IPS-20b (cell line): ENCODE results near the gene ALDH1A2.
"Not testable (repeated sequence)": the region's sequence is repeated elsewhere in the genome, so short reads cannot be mapped to it uniquely, and the experiment has no call there.

ENCODE experiments used
- H3K27ac ChIP-seq: one replicate; pipeline ENCODE4 v1.5.1; 2013; ENCODE audit warnings: low read length
- H3K27me3 ChIP-seq: 2 replicates; pipeline ENCODE4 v1.6.1; 2013; ENCODE audit warnings: mild to moderate bottlenecking, low read length, inconsistent platforms; ENCODE audit not compliant: insufficient read depth
- H3K36me3 ChIP-seq: 2 replicates; pipeline ENCODE4 v1.6.1; 2013; ENCODE audit warnings: low read depth, mild to moderate bottlenecking, inconsistent platforms, low read length, moderate library complexity; ENCODE audit not compliant: insufficient read depth
- H3K4me1 ChIP-seq: 2 replicates; pipeline ENCODE4 v1.6.1; 2013; ENCODE audit warnings: mild to moderate bottlenecking, control low read depth, inconsistent platforms, low read length, moderate library complexity; ENCODE audit not compliant: insufficient read depth
- H3K4me3 ChIP-seq: 2 replicates; pipeline ENCODE4 v1.5.1; 2013; ENCODE audit warnings: mild to moderate bottlenecking, low read length, inconsistent platforms
- H3K9ac ChIP-seq: 2 replicates; pipeline ENCODE4 v1.6.1; 2013; ENCODE audit warnings: low read depth, mild to moderate bottlenecking, inconsistent platforms, low read length, moderate library complexity
- H3K9me3 ChIP-seq: 2 replicates; pipeline ENCODE4 v1.6.1; 2013; ENCODE audit warnings: mild to moderate bottlenecking, low read depth, low read length, inconsistent platforms; ENCODE audit not compliant: insufficient read depth

ALDH1A2 gene

DNA sequence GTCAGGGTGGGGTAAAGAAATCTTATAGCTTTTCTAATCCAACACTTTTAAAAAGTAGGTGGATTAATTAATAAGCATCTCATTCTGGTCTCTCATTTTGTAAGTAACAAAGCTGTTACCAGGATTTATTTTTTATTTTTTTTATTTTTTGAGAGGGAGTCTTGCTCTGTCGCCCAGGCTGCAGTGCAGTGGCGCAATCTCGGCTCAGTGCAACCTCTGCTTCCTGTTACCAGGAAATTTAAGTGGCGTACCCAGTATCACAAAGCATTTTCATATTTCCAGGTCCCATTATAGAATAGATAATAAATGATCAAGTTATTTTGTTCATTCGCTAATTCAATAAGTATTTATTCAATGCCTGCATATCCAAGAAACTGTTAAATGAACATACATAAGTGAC is 13.2 kb downstream of the ALDH1A2 start:
- H3K4me1 ChIP-seq: peaks cover 17% of the 10 kb centered on the region
- H3K9ac ChIP-seq: no peak overlapping the region
- no peaks in the 10 kb centered on the region for H3K36me3 ChIP-seq
- H3K9me3 ChIP-seq: no peaks in the 10 kb centered on the region
- H3K4me3 ChIP-seq: no peak overlapping the region
- peaks cover 68% of the 10 kb centered on the region for H3K27me3 ChIP-seq
- no peak overlapping the region for H3K27ac ChIP-seq

DNA sequence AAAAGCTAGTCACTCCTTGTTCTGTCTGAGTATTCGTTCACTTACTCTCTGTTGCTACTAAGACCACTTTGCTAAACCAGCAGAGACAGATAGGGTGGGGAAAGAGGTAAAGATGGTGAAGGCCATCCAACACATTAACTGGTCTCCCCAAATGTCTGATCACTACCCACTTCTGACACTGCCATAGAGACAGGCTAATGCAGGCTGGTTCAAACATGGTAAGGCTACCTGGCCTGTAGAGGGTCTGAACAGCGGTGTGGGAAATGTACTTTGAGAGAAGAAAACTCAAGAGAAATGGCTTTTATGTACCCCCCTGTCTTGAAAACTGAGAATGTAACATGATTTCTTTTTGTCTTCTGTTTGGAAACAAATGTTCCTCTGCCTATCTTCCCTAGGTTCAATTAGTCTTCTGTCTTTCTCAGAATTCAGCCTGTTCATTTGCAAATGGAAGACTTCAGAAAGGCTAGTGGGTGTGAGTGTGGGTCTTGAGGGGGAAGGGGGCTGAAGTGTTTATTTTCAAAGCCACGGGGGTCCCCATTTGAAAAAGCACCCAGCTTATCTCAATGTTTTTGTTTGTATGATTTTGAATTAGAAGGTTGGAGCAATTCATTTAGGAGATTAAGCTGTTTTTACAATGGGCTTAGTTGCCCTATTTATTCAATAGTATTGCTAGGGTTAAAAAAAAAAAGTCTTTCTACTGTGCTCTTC is 15.8 kb downstream of the ALDH1A2 start:
- H3K36me3 ChIP-seq: no peaks in the 10 kb centered on the region
- H3K9me3 ChIP-seq: no peaks in the 10 kb centered on the region
- peaks cover 17% of the 10 kb centered on the region for H3K4me1 ChIP-seq
- no peak overlapping the region for H3K9ac ChIP-seq
- no peak overlapping the region for H3K27ac ChIP-seq
- H3K4me3 ChIP-seq: peak overlapping the region; percentile 43; the same call in 1 of the 2 replicates
- H3K27me3 ChIP-seq: peaks cover 53% of the 10 kb centered on the region

DNA sequence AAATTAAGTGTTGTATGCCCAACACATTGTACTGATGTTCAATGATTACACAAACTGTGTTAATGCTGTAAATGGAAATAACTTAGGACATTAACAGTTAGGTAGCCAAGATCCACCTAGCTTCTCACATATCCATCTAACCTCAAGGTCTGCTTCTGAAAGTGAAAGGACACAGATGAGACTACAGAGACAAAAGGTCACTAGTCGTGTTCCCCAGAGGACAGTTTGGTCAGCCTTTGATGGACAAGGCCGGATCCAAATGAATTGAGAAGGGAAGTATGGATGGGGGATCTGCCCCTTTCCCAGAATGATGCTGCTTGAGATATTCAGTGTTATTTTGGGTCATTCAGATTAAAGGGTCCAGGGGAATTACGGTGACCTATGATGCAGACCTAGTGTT is 17.2 kb downstream of the ALDH1A2 start:
- H3K4me3 ChIP-seq: no peak overlapping the region
- H3K9ac ChIP-seq: no peak overlapping the region
- peaks cover 43% of the 10 kb centered on the region for H3K27me3 ChIP-seq
- H3K4me1 ChIP-seq: peaks cover 17% of the 10 kb centered on the region
- no peaks in the 10 kb centered on the region for H3K9me3 ChIP-seq
- H3K36me3 ChIP-seq: no peaks in the 10 kb centered on the region
- no peak overlapping the region for H3K27ac ChIP-seq

DNA sequence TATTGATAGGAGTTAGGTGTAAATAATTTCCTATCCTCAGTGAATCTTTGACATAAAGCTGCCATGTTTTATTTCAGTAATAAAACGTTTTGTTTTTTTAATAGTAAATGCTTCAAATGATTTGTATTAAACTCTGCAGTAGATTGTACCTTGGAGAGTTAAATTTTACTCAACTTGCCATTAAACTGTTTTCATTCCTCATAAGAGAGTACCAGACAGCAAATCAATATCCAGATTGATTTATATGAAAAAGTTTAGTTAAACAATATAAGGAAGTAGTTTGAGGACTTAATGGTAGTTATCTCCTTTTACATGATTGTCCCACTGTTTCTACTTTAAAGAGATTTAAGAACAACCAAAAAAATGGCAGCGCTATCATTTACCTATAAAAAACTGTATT is 18.4 kb downstream of the ALDH1A2 start:
- Histone ChIP-seq H3K9me3 (no peaks in the 10 kb centered on the region), H3K36me3 (no peaks in the 10 kb centered on the region), H3K9ac (no peak overlapping the region), H3K27me3 (peaks cover 41% of the 10 kb centered on the region), H3K4me3 (no peak overlapping the region), H3K4me1 (peaks cover 17% of the 10 kb centered on the region), H3K27ac (no peak overlapping the region)

DNA sequence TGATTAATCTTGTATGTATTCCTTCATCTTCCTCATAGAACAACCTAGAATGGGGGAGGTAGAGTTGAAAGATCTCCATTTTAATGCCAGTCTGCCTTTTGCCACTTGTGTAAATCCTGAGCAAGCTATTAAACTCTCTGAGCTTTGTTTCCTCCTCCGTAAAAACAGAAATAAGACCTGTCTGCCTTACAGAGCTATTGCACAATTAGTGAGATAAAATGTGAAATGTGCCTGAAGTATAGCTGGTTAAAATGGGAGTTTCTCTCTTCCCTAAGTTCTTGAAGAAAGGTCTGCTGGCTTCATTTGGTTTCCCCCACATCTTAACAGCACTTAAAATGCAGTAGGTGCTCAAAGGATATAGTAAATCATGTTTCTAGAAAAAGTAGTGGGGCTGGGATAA is 19.0 kb downstream of the ALDH1A2 start:
- H3K36me3 ChIP-seq: no peaks in the 10 kb centered on the region
- H3K4me1 ChIP-seq: peaks cover 14% of the 10 kb centered on the region
- H3K27me3 ChIP-seq: peaks cover 35% of the 10 kb centered on the region
- H3K27ac ChIP-seq: no peak overlapping the region
- H3K9ac ChIP-seq: no peak overlapping the region
- H3K4me3 ChIP-seq: no peak overlapping the region
- H3K9me3 ChIP-seq: no peaks in the 10 kb centered on the region

DNA sequence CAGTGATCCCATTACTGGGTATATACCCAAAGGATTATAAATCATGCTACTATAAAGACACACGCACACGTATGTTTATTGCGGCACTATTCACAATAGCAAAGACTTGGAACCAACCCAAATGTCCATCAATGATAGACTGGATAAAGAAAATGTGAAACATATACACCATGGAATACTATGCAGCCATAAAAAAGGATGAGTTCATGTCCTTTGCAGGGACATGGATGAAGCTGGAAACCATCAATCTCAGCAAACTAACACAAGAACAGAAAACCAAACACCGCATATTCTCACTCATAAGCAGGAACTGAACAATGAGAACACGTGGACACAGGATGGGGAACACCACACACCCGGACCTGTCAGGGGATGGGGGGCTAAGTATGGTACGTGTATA is 20.1 kb downstream of the ALDH1A2 start:
- not testable (repeated sequence) for H3K9ac ChIP-seq, H3K27ac ChIP-seq, H3K9me3 ChIP-seq, H3K4me3 ChIP-seq, H3K36me3 ChIP-seq
- Histone ChIP-seq H3K4me1 (peaks cover 11% of the 10 kb centered on the region), H3K27me3 (peaks cover 25% of the 10 kb centered on the region)

DNA sequence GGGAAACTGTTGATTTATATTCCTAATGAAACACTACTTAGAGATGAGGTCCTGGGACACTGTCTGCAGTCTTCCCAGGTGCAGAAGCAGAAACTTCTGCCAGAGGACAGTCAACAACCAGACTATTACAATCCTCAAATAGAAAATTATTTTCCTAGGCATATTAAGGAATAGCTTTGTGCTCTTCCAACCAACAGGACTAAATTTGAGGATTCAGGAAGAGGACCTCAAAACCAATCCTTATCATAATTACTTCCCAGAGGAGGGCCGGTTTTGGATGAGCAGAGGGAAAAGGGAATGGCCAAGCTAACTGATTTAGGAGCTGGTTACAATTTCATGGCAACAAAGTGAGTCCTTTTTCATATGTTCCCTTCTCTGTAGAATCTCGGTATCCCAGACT is 21.0 kb downstream of the ALDH1A2 start:
- H3K36me3 ChIP-seq: no peaks in the 10 kb centered on the region

DNA sequence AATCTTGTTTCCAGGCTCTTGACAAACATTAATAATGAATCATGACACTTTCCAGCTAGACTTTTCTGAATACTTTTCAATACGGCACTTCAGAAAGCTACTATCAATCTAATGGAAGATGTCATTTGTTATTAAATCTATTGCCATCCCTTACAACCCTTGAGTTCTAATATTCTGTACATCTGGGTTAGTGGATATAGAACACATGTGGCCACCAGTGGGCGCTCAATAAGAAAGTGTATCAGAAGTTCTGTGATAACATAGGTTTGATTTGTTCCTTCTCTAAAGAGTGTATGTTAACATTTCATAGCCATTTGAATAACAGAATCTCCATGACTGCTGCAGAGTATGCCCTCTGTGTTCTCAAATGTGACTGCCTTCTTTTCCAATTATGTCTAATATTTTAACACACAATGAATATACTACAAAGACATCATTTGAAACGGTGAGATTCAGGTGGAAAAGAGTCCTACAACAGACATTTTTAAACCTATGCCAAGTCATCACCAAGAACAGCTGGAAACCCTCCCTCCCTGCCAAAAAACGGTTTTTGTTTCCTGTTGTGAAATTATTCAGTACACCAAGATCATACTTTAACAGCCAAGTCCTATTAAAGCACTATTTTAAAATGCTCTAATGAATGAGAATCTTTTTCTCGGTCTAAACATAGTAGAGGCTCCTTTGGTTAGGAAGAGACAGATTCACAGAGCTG is 22.2 kb downstream of the ALDH1A2 start:
- Histone ChIP-seq H3K9me3 (no peaks in the 10 kb centered on the region), H3K36me3 (no peaks in the 10 kb centered on the region), H3K9ac (no peak overlapping the region), H3K4me1 (0 out of 2 replicates have a peak, but pooled peaks cover 2% of the 10 kb centered on the region), H3K27ac (no peak overlapping the region), H3K27me3 (peaks cover 12% of the 10 kb centered on the region), H3K4me3 (no peak overlapping the region)

More for the DNA sequence above, 21.0 kb downstream of the ALDH1A2 start:
- H3K9me3 ChIP-seq: no peaks in the 10 kb centered on the region
- no peak overlapping the region for H3K27ac ChIP-seq
- peaks cover 6% of the 10 kb centered on the region for H3K4me1 ChIP-seq
- no peak overlapping the region for H3K4me3 ChIP-seq
- no peak overlapping the region for H3K9ac ChIP-seq
- peaks cover 24% of the 10 kb centered on the region for H3K27me3 ChIP-seq

DNA sequence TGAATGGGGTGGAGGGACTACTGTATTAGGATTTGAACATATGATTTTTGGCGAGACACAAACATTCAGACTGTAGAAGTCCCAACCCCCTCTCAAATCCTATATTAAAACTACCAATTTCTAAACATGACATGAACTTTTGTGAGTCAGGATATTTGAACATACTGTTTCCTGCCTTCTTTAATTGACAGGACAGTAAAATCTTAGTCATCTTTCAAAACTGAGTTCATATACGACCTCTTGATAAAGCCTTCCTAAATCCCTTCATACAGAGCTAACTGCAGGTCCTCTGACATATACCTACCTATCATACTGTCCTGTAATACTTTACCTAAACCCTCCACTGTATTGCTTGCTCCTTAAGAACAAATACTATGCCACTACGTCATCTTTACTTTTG is 23.5 kb downstream of the ALDH1A2 start:
- Histone ChIP-seq H3K27me3 (0 out of 2 replicates have a peak, but pooled peaks cover 4% of the 10 kb centered on the region), H3K4me1 (0 out of 2 replicates have a peak, but pooled peaks cover 2% of the 10 kb centered on the region), H3K9ac (no peak overlapping the region), H3K4me3 (no peak overlapping the region), H3K27ac (no peak overlapping the region), H3K9me3 (no peaks in the 10 kb centered on the region), H3K36me3 (no peaks in the 10 kb centered on the region)

DNA sequence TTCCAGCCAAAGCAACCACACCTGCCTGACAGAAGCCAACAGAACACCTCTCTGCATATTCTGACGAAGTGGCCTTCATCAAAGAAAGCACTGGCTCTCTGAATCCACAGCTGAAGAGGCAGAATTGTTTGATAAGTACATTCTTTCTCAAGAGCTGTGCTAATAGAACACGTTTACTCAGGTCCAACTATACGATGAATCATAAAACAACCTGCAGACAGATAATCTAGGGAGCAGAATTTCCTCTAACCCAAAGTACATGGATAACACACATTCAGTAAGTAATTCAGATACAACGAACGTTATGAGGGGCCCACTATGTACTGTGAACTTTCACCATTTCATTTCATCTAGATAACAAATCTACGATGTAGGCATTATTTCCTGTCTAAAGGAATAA is 25.4 kb downstream of the ALDH1A2 start:
- no peak overlapping the region for H3K9ac ChIP-seq
- H3K36me3 ChIP-seq: no peaks in the 10 kb centered on the region
- no peak overlapping the region for H3K4me3 ChIP-seq
- no peak overlapping the region for H3K27ac ChIP-seq
- 0 out of 2 replicates have a peak, but pooled peaks cover 4% of the 10 kb centered on the region for H3K27me3 ChIP-seq
- no peaks in the 10 kb centered on the region for H3K9me3 ChIP-seq
- 0 out of 2 replicates have a peak, but pooled peaks cover 2% of the 10 kb centered on the region for H3K4me1 ChIP-seq

DNA sequence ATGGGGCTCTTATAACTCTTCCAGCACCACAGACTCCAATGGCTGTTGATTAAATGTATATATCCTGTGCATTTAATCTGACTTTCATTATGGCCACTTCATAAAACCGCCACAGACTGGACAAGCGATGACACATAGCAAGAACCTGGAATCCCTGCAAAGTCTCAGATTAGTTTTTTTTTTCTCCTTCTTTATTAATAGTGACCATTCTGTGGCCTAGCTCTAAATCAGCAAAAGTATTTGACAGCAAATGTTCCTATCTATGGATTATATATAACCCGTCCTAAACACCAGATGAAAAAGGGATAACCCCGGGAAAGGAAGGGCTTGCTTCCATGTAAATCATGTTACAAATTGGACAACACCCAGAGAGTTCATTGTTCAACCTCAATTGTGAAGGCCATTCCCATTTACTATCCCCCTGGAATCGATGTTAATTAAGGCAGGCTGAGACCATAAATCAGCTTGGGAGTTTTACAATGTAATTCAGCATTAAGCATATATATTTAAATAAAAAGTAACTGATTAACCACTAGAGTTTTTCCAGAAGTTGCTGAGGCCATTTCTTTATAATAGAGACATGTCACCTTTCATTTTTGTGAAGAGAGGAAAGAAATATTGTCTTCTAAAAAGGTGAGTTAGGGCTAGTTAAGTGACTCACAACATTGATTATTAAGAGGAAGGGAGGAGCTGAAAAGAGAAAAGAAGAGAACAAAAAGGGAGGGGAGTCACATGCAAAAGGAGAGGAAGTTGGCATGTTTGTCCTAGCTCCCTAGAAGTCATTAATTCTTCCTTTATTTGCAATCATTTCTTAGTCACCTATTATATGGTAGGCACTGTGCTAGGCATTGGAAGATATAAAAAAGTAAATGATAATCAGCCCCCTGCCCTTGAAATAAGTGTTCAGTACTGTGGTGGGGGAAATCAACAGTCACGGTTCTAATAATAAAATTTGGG is 26.2 kb downstream of the ALDH1A2 start:
- H3K4me3 ChIP-seq: no peak overlapping the region
- no peak overlapping the region for H3K9ac ChIP-seq
- no peaks in the 10 kb centered on the region for H3K36me3 ChIP-seq
- no peaks in the 10 kb centered on the region for H3K9me3 ChIP-seq
- 0 out of 2 replicates have a peak, but pooled peaks cover 4% of the 10 kb centered on the region for H3K27me3 ChIP-seq
- H3K27ac ChIP-seq: no peak overlapping the region
- H3K4me1 ChIP-seq: 0 out of 2 replicates have a peak, but pooled peaks cover 2% of the 10 kb centered on the region
